ENCODE measurements around the gene TIMP3.

The TIMP3 gene

GRCh38 chr22:32771756-32772155, 29.7 kb upstream of the TIMP3 start:
- TF ChIP-seq CTCF (IDR thresholded peaks at IDR 0.05; ENCODE audit: low read depth, low read length) = no peak
- no peak for DNase-seq (ENCODE audit: low read depth in 2 of 2)
- H3K4me3 ChIP-seq (replicated peaks in 1 of 2; ENCODE audit: low read depth in 2 of 2, low read length in 2 of 2) = no peak overlapping the region

GRCh38 chr22:32775957-32776356, 25.5 kb upstream of the TIMP3 start:
- peak; percentile 36 for TF ChIP-seq CTCF (IDR thresholded peaks at IDR 0.05; ENCODE audit: low read depth, low read length)
- no peak for DNase-seq (ENCODE audit: low read depth in 2 of 2)

GRCh38 chr22:32776397-32776796, 25.1 kb upstream of the TIMP3 start:
- no peak overlapping the region for H3K4me3 ChIP-seq (replicated peaks in 1 of 2; ENCODE audit: low read depth in 2 of 2, low read length in 2 of 2)
- no peak for DNase-seq (ENCODE audit: low read depth in 2 of 2)
- TF ChIP-seq CTCF (IDR thresholded peaks at IDR 0.05; ENCODE audit: low read depth, low read length) = no peak

More at GRCh38 chr22:32775957-32776356, 25.5 kb upstream of the TIMP3 start:
- no peak overlapping the region for H3K4me3 ChIP-seq (replicated peaks in 1 of 2; ENCODE audit: low read depth in 2 of 2, low read length in 2 of 2)

GRCh38 chr22:32776802-32777201, 24.7 kb upstream of the TIMP3 start:
- DNase-seq (ENCODE audit: low read depth in 2 of 2) = no peak
- no peak for TF ChIP-seq CTCF (IDR thresholded peaks at IDR 0.05; ENCODE audit: low read depth, low read length)
- H3K4me3 ChIP-seq (replicated peaks in 1 of 2; ENCODE audit: low read depth in 2 of 2, low read length in 2 of 2) = no peak overlapping the region

GRCh38 chr22:32777987-32778386, 23.5 kb upstream of the TIMP3 start:
- DNase-seq (ENCODE audit: low read depth in 2 of 2) = no peak
- H3K4me3 ChIP-seq (replicated peaks in 1 of 2; ENCODE audit: low read depth in 2 of 2, low read length in 2 of 2) = no peak overlapping the region
- TF ChIP-seq CTCF (IDR thresholded peaks at IDR 0.05; ENCODE audit: low read depth, low read length) = no peak

GRCh38 chr22:32780726-32781310, 20.7 kb upstream of the TIMP3 start:
- no peak for DNase-seq (ENCODE audit: low read depth in 2 of 2)
- H3K4me3 ChIP-seq (replicated peaks in 1 of 2; ENCODE audit: low read depth in 2 of 2, low read length in 2 of 2) = no peak overlapping the region
- no peak for TF ChIP-seq CTCF (IDR thresholded peaks at IDR 0.05; ENCODE audit: low read depth, low read length)

GRCh38 chr22:32781695-32782094, 19.8 kb upstream of the TIMP3 start:
- TF ChIP-seq CTCF (IDR thresholded peaks at IDR 0.05; ENCODE audit: low read depth, low read length) = no peak
- no peak overlapping the region for H3K4me3 ChIP-seq (replicated peaks in 1 of 2; ENCODE audit: low read depth in 2 of 2, low read length in 2 of 2)
- peak in 1 of 2 donors; percentile 59 for DNase-seq (ENCODE audit: low read depth in 2 of 2)
